ENCODE data around the gene NBAS.

GRCh38 chr2:15570104-15570503, 9.0 kb upstream of the NBAS start:
- TF ChIP-seq CTCF (IDR thresholded peaks at IDR 0.05 in 4 of 5, conservative IDR thresholded peaks at IDR 0.05 in 1 of 5) (no peak), POLR2A (IDR thresholded peaks at IDR 0.05) (no peak)
